HCT116 (cell line): ENCODE data around the gene TECTA. TPM values are rescaled to one million over a fixed set of nuclear protein-coding genes. Genes with fewer than 3 reads are reported as not detected.

Experiments
- ATAC-seq: fragments of 200-7000 bp; cut with Tn5 transposase; 2 replicates; pipeline ENCODE4 v1.9.1; 2020; ENCODE audit warnings: mild to moderate bottlenecking, moderate library complexity
- BruUV-seq: library from RNA; stranded (reverse); fragments of 400-500 nt; replicated peaks from 2 replicates; lab custom pipeline; 2021; lab: Mats Ljungman, UMichigan
- CTCF ChIA-PET: fragments of 300-600 bp; sonication (Branson Sonifier 250); formaldehyde crosslinking; loops from one replicate; lab custom pipeline; 2021; ENCODE audit warnings: antibody characterized with exemption; lab: Charles Lee
- POLR2A ChIA-PET: fragments of 300-600, 350-600 bp; sonication (Branson Sonifier 250); formaldehyde crosslinking; loops from one replicate; lab custom pipeline; 2021; ENCODE audit warnings: antibody characterized with exemption; lab: Charles Lee
- RAD21 ChIA-PET, 2 experiments: fragments of 300-600 bp; sonication (Branson Sonifier 250); formaldehyde crosslinking; loops; one replicate each; lab custom pipeline; 2023; ENCODE audit warnings: low total read pairs in 2 of 2; ENCODE audit not compliant: uncharacterized antibody in 2 of 2, unreplicated experiment in 2 of 2, low non-redundant PET in 1 of 2; lab: Charles Lee
- DNase-seq: peaks from one replicate; pipeline ENCODE4 v3.0.0-alpha.2; 2010; ENCODE audit warnings: low read depth, low spot score
- H2AFZ ChIP-seq: fragments of 200-600 bp; shearing (Covaris generic), sonication (generic); 2 replicates; pipeline ENCODE4 v1.6.1; 2017; ENCODE audit warnings: low read depth, mixed run types, mixed read lengths, antibody characterized with exemption, low read length; ENCODE audit not compliant: poor library complexity, severe bottlenecking
- H3K27ac ChIP-seq: 2 replicates; pipeline ENCODE4 v1.5.1; 2012; ENCODE audit warnings: low read depth, low read length
- H3K27me3 ChIP-seq: fragments of 200-600 bp; sonication (generic); 2 replicates; pipeline ENCODE4 v1.6.1; 2016; ENCODE audit warnings: mixed run types, low read length, mixed read lengths; ENCODE audit not compliant: insufficient read depth
- H3K36me3 ChIP-seq, 2 experiments: fragments of 200-500 bp in 1 of 2; fragments of 200-600 bp in 1 of 2; sonication (Bioruptor generic) in 1 of 2; sonication (generic) in 1 of 2; 2 replicates each; pipeline versions ENCODE4 v1.5.1 to v1.6.1; 2014 to 2016; ENCODE audit warnings: low read length in 2 of 2, inconsistent platforms in 1 of 2, mixed read lengths in 1 of 2, mixed run types in 1 of 2; ENCODE audit not compliant: insufficient read depth in 2 of 2, control insufficient read depth in 1 of 2
- H3K4me1 ChIP-seq, 2 experiments: fragments of 200-600 bp in 1 of 2; sonication (generic) in 1 of 2; 2 replicates each; pipeline versions ENCODE4 v1.5.1 to v1.6.1; 2012 to 2017; ENCODE audit warnings: low read length in 2 of 2, inconsistent platforms in 1 of 2, mild to moderate bottlenecking in 1 of 2, mixed read lengths in 1 of 2, mixed run types in 1 of 2, moderate library complexity in 1 of 2; ENCODE audit not compliant: insufficient read depth in 2 of 2, control insufficient read depth in 1 of 2
- H3K4me2 ChIP-seq: fragments of 200-600 bp; sonication (generic); 2 replicates; pipeline ENCODE4 v1.6.1; 2017; ENCODE audit warnings: mixed run types, low read length, mixed read lengths
- H3K4me3 ChIP-seq, 2 experiments: fragments of 200-600 bp in 1 of 2; sonication (generic) in 1 of 2; replicated peaks in 1 of 2; 2 replicates each; pipeline ENCODE4 v1.5.1; 2011 to 2016; ENCODE audit warnings: low read length in 2 of 2, control low read depth in 1 of 2, low read depth in 1 of 2, mild to moderate bottlenecking in 1 of 2, mixed read lengths in 1 of 2, mixed run types in 1 of 2
- H3K79me2 ChIP-seq: fragments of 200-600 bp; sonication (generic); 2 replicates; pipeline ENCODE4 v1.6.1; 2017; ENCODE audit warnings: mild to moderate bottlenecking, mixed run types, low read length, moderate library complexity, mixed read lengths; ENCODE audit not compliant: insufficient read depth
- H3K9ac ChIP-seq: fragments of 200-600 bp; sonication (generic); 2 replicates; pipeline ENCODE4 v1.6.1; 2016; ENCODE audit warnings: low read length, mixed read lengths
- H3K9me2 ChIP-seq: fragments of 200-600 bp; sonication (generic), shearing (Covaris generic); 2 replicates; pipeline ENCODE4 v1.6.1; 2017; ENCODE audit warnings: mixed run types, mild to moderate bottlenecking, moderate library complexity; ENCODE audit not compliant: insufficient read depth
- H3K9me3 ChIP-seq, 2 experiments: fragments of 200-500 bp in 1 of 2; fragments of 200-600 bp in 1 of 2; sonication (Bioruptor generic) in 1 of 2; sonication (generic) in 1 of 2; 2 replicates each; pipeline ENCODE4 v1.6.1; 2014 to 2017; ENCODE audit warnings: low read length in 2 of 2, mixed read lengths in 2 of 2, inconsistent platforms in 1 of 2, low read depth in 1 of 2, mild to moderate bottlenecking in 1 of 2, mixed run types in 1 of 2, moderate library complexity in 1 of 2; ENCODE audit not compliant: control insufficient read depth in 1 of 2, insufficient read depth in 1 of 2
- H4K20me1 ChIP-seq: fragments of 200-600 bp; sonication (generic), shearing (Covaris generic); 2 replicates; pipeline ENCODE4 v1.6.1; 2017; ENCODE audit warnings: mixed run types, mild to moderate bottlenecking, moderate library complexity; ENCODE audit not compliant: insufficient read depth
- CBX3 ChIP-seq: IDR thresholded peaks from 2 replicates; pipeline ENCODE4 v1.6.1; 2012; ENCODE audit warnings: low read depth
- CEBPB ChIP-seq: IDR thresholded peaks from 2 replicates; pipeline ENCODE4 v1.6.1; 2012; ENCODE audit warnings: low read depth
- EGR1 ChIP-seq: IDR thresholded peaks from 2 replicates; pipeline ENCODE4 v1.6.1; 2012; ENCODE audit warnings: low read depth
- EZH2 ChIP-seq: fragments of 200-600 bp; sonication (generic); IDR thresholded peaks from 2 replicates; pipeline ENCODE4 v1.6.1; 2017; ENCODE audit warnings: antibody characterized with exemption, mixed run types
- EZH2phosphoT487 ChIP-seq: fragments of 200-600 bp; IDR thresholded peaks from 2 replicates; pipeline ENCODE4 v1.6.1; 2018; ENCODE audit warnings: antibody characterized with exemption, borderline replicate concordance
- FOSL1 ChIP-seq: IDR thresholded peaks from 2 replicates; pipeline ENCODE4 v1.6.1; 2012; ENCODE audit warnings: low read depth
- POLR2A ChIP-seq: IDR thresholded peaks from 2 replicates; pipeline ENCODE4 v1.7.0; 2011; ENCODE audit warnings: borderline replicate concordance; ENCODE audit not compliant: insufficient read depth, insufficient read length; ENCODE audit errors: extremely low read depth
- RAD21 ChIP-seq: IDR thresholded peaks from 2 replicates; pipeline ENCODE4 v1.6.1; 2012; ENCODE audit warnings: low read depth, mild to moderate bottlenecking
- SIN3A ChIP-seq: IDR thresholded peaks from 2 replicates; pipeline ENCODE4 v1.6.1; 2012; ENCODE audit warnings: low read depth
- SP1 ChIP-seq: IDR thresholded peaks from 2 replicates; pipeline ENCODE4 v1.6.1; 2012; ENCODE audit warnings: low read depth
- SRF ChIP-seq: IDR thresholded peaks from 2 replicates; pipeline ENCODE4 v1.6.1; 2012; ENCODE audit warnings: low read depth
- TCF7L2 ChIP-seq: IDR thresholded peaks from 2 replicates; pipeline ENCODE4 v1.7.0; 2011; ENCODE audit warnings: borderline replicate concordance, inconsistent platforms; ENCODE audit not compliant: insufficient read depth, insufficient read length; ENCODE audit errors: extremely low read depth
- ZNF274 ChIP-seq: fragments of 200-500 bp; sonication (Bioruptor generic); IDR thresholded peaks from 2 replicates; pipeline ENCODE4 v1.6.1; 2014; ENCODE audit warnings: mild to moderate bottlenecking, low read depth, low read length, inconsistent platforms
- intact Hi-C: fragments of 100-400 bp; cut with micrococcal nuclease; formaldehyde crosslinking; loops from 2 replicates; pipeline ENCODE4 v1.10.0; 2022
- total RNA-seq: library from RNA; stranded (reverse); gene quantifications from one replicate; pipeline ENCODE4 v1.2.1, GENCODE V29; 2021; ENCODE audit not compliant: unreplicated experiment
- TF ChIP-seq, protein P1 (sequence below): IDR thresholded peaks from 2 replicates; pipeline ENCODE4 v1.6.1; 2012
- TF ChIP-seq, protein P2 (sequence below): IDR thresholded peaks from 2 replicates; pipeline ENCODE4 v1.6.1; 2011; ENCODE audit warnings: mild to moderate bottlenecking, low read length, moderate library complexity; ENCODE audit not compliant: insufficient replicate concordance; ENCODE audit errors: extremely low read depth
- TF ChIP-seq, protein P3 (sequence below): IDR thresholded peaks from 2 replicates; pipeline ENCODE4 v1.6.1; 2012; ENCODE audit warnings: low read depth

TECTA gene
- total RNA-seq, 1 experiment from 2014 or later = 0.81 TPM

DNA sequence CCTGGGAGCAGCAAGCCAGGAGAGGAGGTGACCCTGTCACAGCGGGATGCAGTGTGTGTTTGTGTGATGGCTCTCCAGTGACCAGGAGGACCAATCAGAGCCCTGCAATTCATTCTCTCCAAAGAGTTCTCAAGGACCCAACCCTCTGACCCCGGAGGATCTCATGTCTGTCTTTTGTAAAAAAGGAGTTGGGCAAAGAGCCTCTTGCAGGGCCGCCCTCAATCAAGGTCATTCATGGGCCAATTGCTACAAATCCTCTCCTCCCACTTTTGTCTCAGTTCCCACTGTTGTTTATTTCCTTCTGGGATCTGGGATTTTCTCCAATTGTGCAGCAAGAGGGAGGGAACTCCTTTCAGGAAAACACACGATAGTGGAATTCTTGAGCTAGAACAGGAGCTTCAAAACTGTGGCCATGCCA, 4.0 kb downstream of the TECTA start:
- intact Hi-C loops = no loop called here
- ATAC-seq = no peak
- BruUV-seq = no TSS peak
- no peak overlapping the region for H3K4me2 ChIP-seq
- no peak overlapping the region for H2AFZ ChIP-seq
- ChIA-PET POLR2A (no interaction called here), RAD21 (no interaction called here), CTCF (interaction anchor here (1.2 kb wide), 1 partner anchor 25 kb away, joined by 3 read pairs; no protein-coding TSS in a partner anchor)
- H4K20me1 ChIP-seq = no peaks in the 10 kb centered on the region
- no peaks in the 10 kb centered on the region for H3K9me3 ChIP-seq
- H3K4me3 ChIP-seq = no peak overlapping the region
- H3K27me3 ChIP-seq = peaks cover 5% of the 10 kb centered on the region; the same call in 1 of the 2 replicates
- H3K4me1 ChIP-seq = no peaks in the 10 kb centered on the region
- no peak overlapping the region for H3K9ac ChIP-seq
- no peaks in the 10 kb centered on the region for H3K9me2 ChIP-seq
- no peak for DNase-seq
- TF ChIP-seq, protein P1, sequence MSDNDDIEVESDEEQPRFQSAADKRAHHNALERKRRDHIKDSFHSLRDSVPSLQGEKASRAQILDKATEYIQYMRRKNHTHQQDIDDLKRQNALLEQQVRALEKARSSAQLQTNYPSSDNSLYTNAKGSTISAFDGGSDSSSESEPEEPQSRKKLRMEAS = no peak
- TF ChIP-seq RAD21 (no peak), EZH2 (no peak), SRF (no peak), TCF7L2 (no peak), FOSL1 (no peak), CBX3 (no peak), EGR1 (no peak), POLR2A (no peak), CEBPB (no peak), SIN3A (no peak), ZNF274 (no peak), EZH2phosphoT487 (no peak), SP1 (no peak)
- TF ChIP-seq, protein P2, sequence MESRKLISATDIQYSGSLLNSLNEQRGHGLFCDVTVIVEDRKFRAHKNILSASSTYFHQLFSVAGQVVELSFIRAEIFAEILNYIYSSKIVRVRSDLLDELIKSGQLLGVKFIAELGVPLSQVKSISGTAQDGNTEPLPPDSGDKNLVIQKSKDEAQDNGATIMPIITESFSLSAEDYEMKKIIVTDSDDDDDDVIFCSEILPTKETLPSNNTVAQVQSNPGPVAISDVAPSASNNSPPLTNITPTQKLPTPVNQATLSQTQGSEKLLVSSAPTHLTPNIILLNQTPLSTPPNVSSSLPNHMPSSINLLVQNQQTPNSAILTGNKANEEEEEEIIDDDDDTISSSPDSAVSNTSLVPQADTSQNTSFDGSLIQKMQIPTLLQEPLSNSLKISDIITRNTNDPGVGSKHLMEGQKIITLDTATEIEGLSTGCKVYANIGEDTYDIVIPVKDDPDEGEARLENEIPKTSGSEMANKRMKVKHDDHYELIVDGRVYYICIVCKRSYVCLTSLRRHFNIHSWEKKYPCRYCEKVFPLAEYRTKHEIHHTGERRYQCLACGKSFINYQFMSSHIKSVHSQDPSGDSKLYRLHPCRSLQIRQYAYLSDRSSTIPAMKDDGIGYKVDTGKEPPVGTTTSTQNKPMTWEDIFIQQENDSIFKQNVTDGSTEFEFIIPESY = no peak
- TF ChIP-seq, protein P3, sequence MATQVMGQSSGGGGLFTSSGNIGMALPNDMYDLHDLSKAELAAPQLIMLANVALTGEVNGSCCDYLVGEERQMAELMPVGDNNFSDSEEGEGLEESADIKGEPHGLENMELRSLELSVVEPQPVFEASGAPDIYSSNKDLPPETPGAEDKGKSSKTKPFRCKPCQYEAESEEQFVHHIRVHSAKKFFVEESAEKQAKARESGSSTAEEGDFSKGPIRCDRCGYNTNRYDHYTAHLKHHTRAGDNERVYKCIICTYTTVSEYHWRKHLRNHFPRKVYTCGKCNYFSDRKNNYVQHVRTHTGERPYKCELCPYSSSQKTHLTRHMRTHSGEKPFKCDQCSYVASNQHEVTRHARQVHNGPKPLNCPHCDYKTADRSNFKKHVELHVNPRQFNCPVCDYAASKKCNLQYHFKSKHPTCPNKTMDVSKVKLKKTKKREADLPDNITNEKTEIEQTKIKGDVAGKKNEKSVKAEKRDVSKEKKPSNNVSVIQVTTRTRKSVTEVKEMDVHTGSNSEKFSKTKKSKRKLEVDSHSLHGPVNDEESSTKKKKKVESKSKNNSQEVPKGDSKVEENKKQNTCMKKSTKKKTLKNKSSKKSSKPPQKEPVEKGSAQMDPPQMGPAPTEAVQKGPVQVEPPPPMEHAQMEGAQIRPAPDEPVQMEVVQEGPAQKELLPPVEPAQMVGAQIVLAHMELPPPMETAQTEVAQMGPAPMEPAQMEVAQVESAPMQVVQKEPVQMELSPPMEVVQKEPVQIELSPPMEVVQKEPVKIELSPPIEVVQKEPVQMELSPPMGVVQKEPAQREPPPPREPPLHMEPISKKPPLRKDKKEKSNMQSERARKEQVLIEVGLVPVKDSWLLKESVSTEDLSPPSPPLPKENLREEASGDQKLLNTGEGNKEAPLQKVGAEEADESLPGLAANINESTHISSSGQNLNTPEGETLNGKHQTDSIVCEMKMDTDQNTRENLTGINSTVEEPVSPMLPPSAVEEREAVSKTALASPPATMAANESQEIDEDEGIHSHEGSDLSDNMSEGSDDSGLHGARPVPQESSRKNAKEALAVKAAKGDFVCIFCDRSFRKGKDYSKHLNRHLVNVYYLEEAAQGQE = no peak
- H3K79me2 ChIP-seq = no peaks in the 10 kb centered on the region
- H3K27ac ChIP-seq = no peak overlapping the region
- no peaks in the 10 kb centered on the region for H3K36me3 ChIP-seq
